ENCODE measurements around the gene GPM6B. TPM values are rescaled to one million over a fixed set of nuclear protein-coding genes. Genes with fewer than 3 reads are reported as not detected.

GPM6B gene
- total RNA-seq, 5 donors from 2014 or later (not counting 1 experiment from before 2014, with no cell fraction given) = 0.09 to 0.35 TPM; not detected in 3

DNA sequence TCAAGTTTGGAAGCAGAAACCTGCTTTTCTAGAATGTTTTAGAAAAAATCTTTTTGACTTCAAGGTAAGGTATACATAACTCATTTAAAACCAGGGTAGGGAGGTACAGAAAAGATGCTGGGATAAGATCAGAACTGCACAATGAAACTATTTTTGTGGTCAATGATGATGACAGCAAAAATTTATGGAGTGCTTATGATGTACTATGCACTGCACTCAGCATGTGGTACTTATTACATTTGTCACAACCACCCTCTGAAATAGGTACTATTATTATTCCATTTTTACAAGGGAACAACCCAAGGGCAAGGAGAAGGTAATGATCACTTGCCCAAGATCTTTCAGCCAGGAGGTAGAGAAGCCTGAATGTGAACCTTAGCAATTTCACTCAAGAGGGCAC is 8.0 kb downstream of the GPM6B start:
- no peaks in the 10 kb centered on the region for H3K9me3 Mint-ChIP-seq
- no peaks in the 10 kb centered on the region for H3K9me3 ChIP-seq
- ChIA-PET POLR2A (no interaction called here), CTCF (no interaction called here)
- H3K27me3 ChIP-seq (replicated peaks in 1 of 2; ENCODE audit: control insufficient read depth in 2 of 2, extremely low read depth in 1 of 2, insufficient read depth in 2 of 2, low read length in 1 of 2) = no peaks in the 10 kb centered on the region
- H3K36me3 ChIP-seq (ENCODE audit: control insufficient read depth in 2 of 2, extremely low read depth in 1 of 2, insufficient read depth in 1 of 2, low read length in 1 of 2) = no peaks in the 10 kb centered on the region
- DNase-seq = no peak
- no peak overlapping the region for H3K4me3 ChIP-seq (ENCODE audit: control insufficient read depth in 1 of 2, extremely low read depth in 1 of 2, low read length in 1 of 2)
- H3K27me3 Mint-ChIP-seq = peaks cover 14 to 47% of the 10 kb centered on the region in 2 donors
- no peak for ATAC-seq (replicated peaks in 1 of 4)
- H3K4me1 Mint-ChIP-seq = no peaks in the 10 kb centered on the region
- no peaks in the 10 kb centered on the region for H3K36me3 Mint-ChIP-seq
- H3K4me3 Mint-ChIP-seq = no peak overlapping the region
- no peaks in the 10 kb centered on the region for H3K4me1 ChIP-seq (ENCODE audit: control insufficient read depth in 1 of 2, extremely low read depth in 1 of 2, insufficient read depth in 2 of 2, low read length in 2 of 2)
- no peak overlapping the region for H3K27ac ChIP-seq (ENCODE audit: low read length)
- no peak overlapping the region for H3K27ac Mint-ChIP-seq

DNA sequence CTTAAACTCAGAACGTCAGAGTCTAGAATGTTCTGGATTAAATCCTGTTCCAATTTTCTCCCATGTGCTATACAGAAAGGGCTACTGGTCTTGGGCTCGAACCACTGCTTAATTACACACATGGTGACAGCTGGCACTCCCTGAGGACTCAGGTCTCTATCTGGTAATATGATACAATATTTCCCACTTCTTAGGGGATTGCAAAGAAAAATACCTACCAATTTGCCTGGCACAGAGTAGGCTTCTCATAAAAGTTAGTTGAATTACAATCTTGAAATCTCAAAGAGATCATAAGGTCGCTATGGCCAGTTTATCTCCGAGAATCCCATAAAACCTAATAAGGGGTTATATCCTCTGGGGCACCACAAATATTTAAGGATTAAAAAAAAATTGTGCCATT is 8.6 kb downstream of the GPM6B start:
- Histone ChIP-seq H3K27ac (ENCODE audit: low read length) (no peak overlapping the region), H3K9me3 (no peaks in the 10 kb centered on the region), H3K27me3 (replicated peaks in 1 of 2; ENCODE audit: control insufficient read depth in 2 of 2, extremely low read depth in 1 of 2, insufficient read depth in 2 of 2, low read length in 1 of 2) (no peaks in the 10 kb centered on the region), H3K36me3 (ENCODE audit: control insufficient read depth in 2 of 2, extremely low read depth in 1 of 2, insufficient read depth in 1 of 2, low read length in 1 of 2) (no peaks in the 10 kb centered on the region), H3K4me1 (ENCODE audit: control insufficient read depth in 1 of 2, extremely low read depth in 1 of 2, insufficient read depth in 2 of 2, low read length in 2 of 2) (no peaks in the 10 kb centered on the region), H3K4me3 (ENCODE audit: control insufficient read depth in 1 of 2, extremely low read depth in 1 of 2, low read length in 1 of 2) (no peak overlapping the region)
- H3K9me3 Mint-ChIP-seq = no peaks in the 10 kb centered on the region
- ChIA-PET CTCF (no interaction called here), POLR2A (no interaction called here)
- peaks cover 11 to 48% of the 10 kb centered on the region in 2 donors for H3K27me3 Mint-ChIP-seq
- H3K4me1 Mint-ChIP-seq = no peaks in the 10 kb centered on the region
- ATAC-seq (replicated peaks in 1 of 4) (no peak), DNase-seq (no peak)
- WGBS (ENCODE audit: insufficient coverage) = no CpG with 5 or more reads among the region's 4 CpGs
- no peak overlapping the region for H3K27ac Mint-ChIP-seq
- H3K36me3 Mint-ChIP-seq = no peaks in the 10 kb centered on the region
- no peak overlapping the region for H3K4me3 Mint-ChIP-seq

DNA sequence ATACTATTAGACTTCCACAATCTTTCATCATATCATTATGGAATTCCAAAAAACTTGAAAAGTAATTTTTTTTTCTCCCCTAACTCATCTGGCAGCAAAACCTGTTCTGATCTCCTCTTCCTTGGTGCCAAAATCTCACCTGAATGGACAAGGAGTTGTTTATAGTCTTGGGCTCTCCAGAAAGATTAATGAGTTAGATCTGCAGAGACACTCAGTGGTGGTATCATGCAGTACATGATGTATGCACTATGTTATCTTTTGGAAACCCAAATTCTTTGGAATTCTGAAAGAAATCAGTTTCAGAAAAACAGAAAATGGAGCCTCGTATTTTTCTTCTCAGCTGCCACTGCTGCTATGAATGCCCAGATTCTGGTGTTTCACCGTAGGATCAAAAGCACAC is 11.7 kb downstream of the GPM6B start:
- Histone ChIP-seq H3K27ac (ENCODE audit: low read length) (no peak overlapping the region), H3K4me3 (ENCODE audit: control insufficient read depth in 1 of 2, extremely low read depth in 1 of 2, low read length in 1 of 2) (no peak overlapping the region), H3K36me3 (ENCODE audit: control insufficient read depth in 2 of 2, extremely low read depth in 1 of 2, insufficient read depth in 1 of 2, low read length in 1 of 2) (no peaks in the 10 kb centered on the region), H3K27me3 (replicated peaks in 1 of 2; ENCODE audit: control insufficient read depth in 2 of 2, extremely low read depth in 1 of 2, insufficient read depth in 2 of 2, low read length in 1 of 2) (no peaks in the 10 kb centered on the region), H3K4me1 (ENCODE audit: control insufficient read depth in 1 of 2, extremely low read depth in 1 of 2, insufficient read depth in 2 of 2, low read length in 2 of 2) (no peaks in the 10 kb centered on the region), H3K9me3 (no peaks in the 10 kb centered on the region)
- Mint-ChIP-seq H3K36me3 (no peaks in the 10 kb centered on the region), H3K27me3 (peaks cover 5 to 44% of the 10 kb centered on the region in 2 donors), H3K9me3 (no peaks in the 10 kb centered on the region), H3K4me3 (no peak overlapping the region), H3K27ac (no peak overlapping the region), H3K4me1 (no peaks in the 10 kb centered on the region)
- WGBS (ENCODE audit: insufficient coverage) = no CpG with 5 or more reads among the region's 2 CpGs
- ATAC-seq (replicated peaks in 1 of 4) (no peak), DNase-seq (no peak)
- ChIA-PET POLR2A (no interaction called here), CTCF (no interaction called here)

DNA sequence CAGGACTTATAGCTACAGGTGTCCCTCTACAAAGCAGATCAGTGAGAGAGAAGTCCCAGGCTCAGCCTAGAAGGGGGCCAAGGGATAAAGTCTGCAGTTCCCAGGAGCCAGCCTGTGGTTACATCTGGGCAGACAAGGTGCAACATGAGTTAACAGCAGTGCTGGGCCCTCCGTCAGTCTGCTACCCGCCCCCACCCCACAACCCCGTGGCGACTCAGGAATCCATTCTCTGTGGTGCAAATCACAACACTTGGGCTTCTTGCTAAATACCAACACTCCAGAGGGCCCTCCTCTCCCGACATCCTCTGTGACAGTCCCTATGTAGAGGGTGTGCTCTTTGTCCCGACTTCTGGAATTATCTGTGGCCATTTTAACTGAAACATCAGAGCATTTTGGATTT is 13.8 kb downstream of the GPM6B start:
- Mint-ChIP-seq H3K36me3 (no peaks in the 10 kb centered on the region), H3K27me3 (peaks cover 5 to 47% of the 10 kb centered on the region in 2 donors), H3K4me1 (no peaks in the 10 kb centered on the region), H3K4me3 (no peak overlapping the region), H3K9me3 (peaks cover 0 to 2% (median 0%) of the 10 kb centered on the region in 3 donors), H3K27ac (no peak overlapping the region)
- Histone ChIP-seq H3K27me3 (replicated peaks in 1 of 2; ENCODE audit: control insufficient read depth in 2 of 2, extremely low read depth in 1 of 2, insufficient read depth in 2 of 2, low read length in 1 of 2) (no peaks in the 10 kb centered on the region), H3K36me3 (ENCODE audit: control insufficient read depth in 2 of 2, extremely low read depth in 1 of 2, insufficient read depth in 1 of 2, low read length in 1 of 2) (no peaks in the 10 kb centered on the region), H3K27ac (ENCODE audit: low read length) (no peak overlapping the region), H3K4me3 (ENCODE audit: control insufficient read depth in 1 of 2, extremely low read depth in 1 of 2, low read length in 1 of 2) (no peak overlapping the region), H3K9me3 (no peaks in the 10 kb centered on the region), H3K4me1 (ENCODE audit: control insufficient read depth in 1 of 2, extremely low read depth in 1 of 2, insufficient read depth in 2 of 2, low read length in 2 of 2) (no peaks in the 10 kb centered on the region)
- ChIA-PET CTCF (no interaction called here), POLR2A (interaction anchor here in 1 of 2 donors (0.5 kb wide), 1 partner anchor 280 kb away, joined by 9 read pairs; no protein-coding TSS in a partner anchor)
- DNase-seq = no peak
- WGBS (ENCODE audit: insufficient coverage) = no CpG with 5 or more reads among the region's 6 CpGs
- no peak for ATAC-seq (replicated peaks in 1 of 4)

DNA sequence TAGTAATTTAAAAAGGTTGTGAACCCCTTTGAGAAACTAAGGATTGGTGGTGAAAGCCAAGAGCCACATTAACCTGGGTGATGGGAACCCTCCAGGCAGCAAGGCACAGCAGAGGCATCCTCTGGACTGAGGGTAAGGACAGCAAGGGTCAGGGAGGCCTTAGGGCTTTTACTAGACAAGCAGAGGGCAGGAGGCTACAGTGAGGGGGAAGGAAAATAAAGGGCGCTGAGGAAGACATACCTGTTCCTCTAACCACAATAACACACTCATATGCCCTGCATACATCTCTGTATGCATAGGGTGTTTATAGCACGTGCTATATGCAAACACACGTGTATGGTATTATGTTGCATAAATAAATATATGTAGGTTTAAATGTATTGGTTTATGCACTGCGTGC is 18.7 kb downstream of the GPM6B start:
- no peak overlapping the region for H3K4me3 Mint-ChIP-seq
- CTCF ChIA-PET = no interaction called here

DNA sequence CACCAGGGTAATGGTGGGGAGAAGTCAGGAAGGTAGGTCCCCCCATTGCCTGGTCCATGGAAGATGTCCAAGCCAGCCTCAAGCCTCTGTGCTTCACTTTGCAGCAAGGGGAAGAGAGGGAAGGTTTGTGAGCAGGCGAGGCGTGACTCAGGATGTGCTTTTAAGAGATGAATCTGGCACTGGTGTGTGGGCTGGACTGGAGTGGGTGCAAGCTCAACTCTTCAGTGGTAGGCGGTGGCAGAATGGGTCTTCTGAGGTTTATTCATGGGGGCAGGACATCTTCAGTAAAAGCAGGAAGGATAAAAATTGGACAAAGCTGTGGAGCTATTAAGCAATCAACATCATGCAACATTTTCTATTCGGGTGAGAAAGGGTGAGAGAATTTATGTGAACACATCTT is 19.4 kb downstream of the GPM6B start:
- DNase-seq = no peak
- H3K4me1 ChIP-seq (ENCODE audit: control insufficient read depth in 1 of 2, extremely low read depth in 1 of 2, insufficient read depth in 2 of 2, low read length in 2 of 2) = no peaks in the 10 kb centered on the region
- no peaks in the 10 kb centered on the region for H3K4me1 Mint-ChIP-seq
- H3K36me3 Mint-ChIP-seq = no peaks in the 10 kb centered on the region
- peaks cover 0 to 33% of the 10 kb centered on the region in 2 donors for H3K27me3 Mint-ChIP-seq
- ATAC-seq (replicated peaks in 1 of 4) = no peak
- H3K9me3 Mint-ChIP-seq = peaks cover 0 to 2% (median 0%) of the 10 kb centered on the region in 3 donors
- H3K27ac Mint-ChIP-seq = no peak overlapping the region
- H3K4me3 ChIP-seq (ENCODE audit: control insufficient read depth in 1 of 2, extremely low read depth in 1 of 2, low read length in 1 of 2) = no peak overlapping the region
- CTCF ChIA-PET = no interaction called here
- H3K4me3 Mint-ChIP-seq = no peak overlapping the region
- POLR2A ChIA-PET = no interaction called here
- 77% methylated on average over 2 of the region's 4 CpGs for WGBS (ENCODE audit: insufficient coverage)
- no peaks in the 10 kb centered on the region for H3K27me3 ChIP-seq (replicated peaks in 1 of 2; ENCODE audit: control insufficient read depth in 2 of 2, extremely low read depth in 1 of 2, insufficient read depth in 2 of 2, low read length in 1 of 2)
- no peak overlapping the region for H3K27ac ChIP-seq (ENCODE audit: low read length)
- no peaks in the 10 kb centered on the region for H3K9me3 ChIP-seq
- H3K36me3 ChIP-seq (ENCODE audit: control insufficient read depth in 2 of 2, extremely low read depth in 1 of 2, insufficient read depth in 1 of 2, low read length in 1 of 2) = no peaks in the 10 kb centered on the region

More for the DNA sequence above, 18.7 kb downstream of the GPM6B start:
- H3K27ac Mint-ChIP-seq = no peak overlapping the region
- ATAC-seq (replicated peaks in 1 of 4) = no peak
- no peaks in the 10 kb centered on the region for H3K4me1 ChIP-seq (ENCODE audit: control insufficient read depth in 1 of 2, extremely low read depth in 1 of 2, insufficient read depth in 2 of 2, low read length in 2 of 2)
- H3K9me3 Mint-ChIP-seq = peaks cover 0 to 2% (median 0%) of the 10 kb centered on the region in 3 donors
- no peak overlapping the region for H3K27ac ChIP-seq (ENCODE audit: low read length)
- peaks cover 0 to 30% of the 10 kb centered on the region in 2 donors for H3K27me3 Mint-ChIP-seq
- no peaks in the 10 kb centered on the region for H3K9me3 ChIP-seq
- H3K4me1 Mint-ChIP-seq = no peaks in the 10 kb centered on the region
- no CpG with 5 or more reads among the region's 4 CpGs for WGBS (ENCODE audit: insufficient coverage)
- no peaks in the 10 kb centered on the region for H3K36me3 ChIP-seq (ENCODE audit: control insufficient read depth in 2 of 2, extremely low read depth in 1 of 2, insufficient read depth in 1 of 2, low read length in 1 of 2)
- no peaks in the 10 kb centered on the region for H3K27me3 ChIP-seq (replicated peaks in 1 of 2; ENCODE audit: control insufficient read depth in 2 of 2, extremely low read depth in 1 of 2, insufficient read depth in 2 of 2, low read length in 1 of 2)
- H3K4me3 ChIP-seq (ENCODE audit: control insufficient read depth in 1 of 2, extremely low read depth in 1 of 2, low read length in 1 of 2) = no peak overlapping the region
- no peaks in the 10 kb centered on the region for H3K36me3 Mint-ChIP-seq
- POLR2A ChIA-PET = no interaction called here
- DNase-seq = no peak

DNA sequence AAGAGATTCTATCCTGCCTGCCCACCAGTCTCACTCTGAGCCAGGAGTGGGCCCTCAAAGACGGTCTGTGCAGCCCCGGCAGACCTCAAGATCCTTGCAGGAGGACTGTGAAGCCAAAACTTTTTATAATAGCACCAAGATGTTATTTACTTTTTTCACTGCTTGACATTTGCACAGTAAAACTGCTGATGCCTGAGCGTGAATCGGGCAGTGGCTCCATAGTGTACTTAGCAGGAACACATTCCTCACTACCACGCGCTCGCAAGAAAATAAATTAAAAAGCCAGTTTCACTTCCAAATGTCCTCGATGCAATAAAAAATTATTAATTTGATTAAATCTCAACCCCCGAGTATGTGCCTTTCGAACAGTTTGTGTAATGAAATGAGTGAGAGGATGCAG is 22.5 kb downstream of the GPM6B start:
- no CpG with 5 or more reads among the region's 10 CpGs for WGBS (ENCODE audit: insufficient coverage)
- no peaks in the 10 kb centered on the region for H3K4me1 ChIP-seq (ENCODE audit: control insufficient read depth in 1 of 2, extremely low read depth in 1 of 2, insufficient read depth in 2 of 2, low read length in 2 of 2)
- H3K27me3 ChIP-seq (replicated peaks in 1 of 2; ENCODE audit: control insufficient read depth in 2 of 2, extremely low read depth in 1 of 2, insufficient read depth in 2 of 2, low read length in 1 of 2) = no peaks in the 10 kb centered on the region
- Mint-ChIP-seq H3K4me1 (no peaks in the 10 kb centered on the region), H3K4me3 (no peak overlapping the region), H3K9me3 (no peaks in the 10 kb centered on the region), H3K27ac (no peak overlapping the region), H3K27me3 (peaks cover 0 to 32% of the 10 kb centered on the region in 2 donors), H3K36me3 (no peaks in the 10 kb centered on the region)
- no peaks in the 10 kb centered on the region for H3K36me3 ChIP-seq (ENCODE audit: control insufficient read depth in 2 of 2, extremely low read depth in 1 of 2, insufficient read depth in 1 of 2, low read length in 1 of 2)
- no peaks in the 10 kb centered on the region for H3K9me3 ChIP-seq
- no peak for DNase-seq
- CTCF ChIA-PET = interaction anchor here in 1 of 2 donors (0.7 kb wide), 1 partner anchor 13 kb away, joined by 5 read pairs; no protein-coding TSS in a partner anchor
- no peak overlapping the region for H3K27ac ChIP-seq (ENCODE audit: low read length)
- no peak overlapping the region for H3K4me3 ChIP-seq (ENCODE audit: control insufficient read depth in 1 of 2, extremely low read depth in 1 of 2, low read length in 1 of 2)
- ATAC-seq (replicated peaks in 1 of 4) = no peak
- POLR2A ChIA-PET = no interaction called here
